Endothelial cell of umbilical vein (primary cell): Measurements from ENCODE around the gene RWDD2A. TPM values are rescaled to one million over a fixed set of nuclear protein-coding genes. Genes with fewer than 3 reads are reported as not detected.

Experiments
- BruUV-seq: library from RNA; stranded (reverse); fragments of 400-500 nt; replicated peaks from 2 replicates; lab custom pipeline; 2021; lab: Mats Ljungman, UMichigan
- CTCF ChIA-PET: fragments of 300-600, 350-600 bp; sonication (Branson Sonifier 250); formaldehyde crosslinking; loops from one replicate; lab custom pipeline; 2021; ENCODE audit warnings: antibody characterized with exemption, inconsistent platforms; lab: Charles Lee
- POLR2A ChIA-PET: fragments of 300-600, 350-600 bp; sonication (Branson Sonifier 250); formaldehyde crosslinking; loops from one replicate; lab custom pipeline; 2021; ENCODE audit warnings: antibody characterized with exemption, inconsistent platforms; lab: Charles Lee
- DNase-seq: peaks from one replicate; pipeline ENCODE4 v3.0.0-alpha.2; 2011; ENCODE audit warnings: low read depth, low spot score
- FAIRE-seq: peaks from 2 replicates; lab custom pipeline; 2011; peaks lifted over from hg19 to GRCh38; lab: Jason Lieb, UNC
- H2AFZ ChIP-seq: 2 replicates; pipeline ENCODE4 v1.6.0; 2012; ENCODE audit warnings: low read depth, low read length, control low read depth, inconsistent platforms
- H3K27ac ChIP-seq: 2 replicates; pipeline ENCODE4 v1.5.1; 2011; ENCODE audit warnings: low read depth, mild to moderate bottlenecking, control low read depth, low read length, moderate library complexity; ENCODE audit not compliant: insufficient read depth
- H3K27me3 ChIP-seq, 2 experiments: 2 replicates each; pipeline versions ENCODE4 v1.6.0 to v1.6.1; 2011; ENCODE audit warnings: low read length in 2 of 2, mixed read lengths in 1 of 2; ENCODE audit not compliant: control insufficient read depth in 2 of 2, insufficient read depth in 2 of 2
- H3K36me3 ChIP-seq, 2 experiments: 2 replicates in 1 of 2; 3 replicates in 1 of 2; pipeline ENCODE4 v1.5.1; 2011; ENCODE audit warnings: low read length in 2 of 2, mild to moderate bottlenecking in 1 of 2, moderate library complexity in 1 of 2; ENCODE audit not compliant: control insufficient read depth in 2 of 2, insufficient read depth in 2 of 2; ENCODE audit errors: extremely low read depth in 1 of 2
- H3K4me1 ChIP-seq: 3 replicates; pipeline ENCODE4 v1.5.1; 2011; ENCODE audit warnings: mild to moderate bottlenecking, low read length; ENCODE audit not compliant: control insufficient read depth, insufficient read depth; ENCODE audit errors: extremely low read depth
- H3K4me2 ChIP-seq: 2 replicates; pipeline ENCODE4 v1.6.1; 2011; ENCODE audit warnings: low read length, control low read depth, mixed read lengths; ENCODE audit not compliant: insufficient read depth
- H3K4me3 ChIP-seq, 3 experiments: fragments of 200-600 bp in 1 of 3; sonication (generic), shearing (Covaris generic) in 1 of 3; replicated peaks in 1 of 3; 2 replicates each; pipeline ENCODE4 v1.5.1; 2011 to 2016; ENCODE audit warnings: control low read depth in 3 of 3, low read length in 3 of 3, mild to moderate bottlenecking in 2 of 3, inconsistent platforms in 1 of 3, low read depth in 1 of 3, moderate library complexity in 1 of 3; ENCODE audit not compliant: insufficient read depth in 1 of 3
- H3K79me2 ChIP-seq: 2 replicates; pipeline ENCODE4 v1.6.0; 2012; ENCODE audit warnings: low read length, inconsistent platforms; ENCODE audit not compliant: control insufficient read depth, insufficient read depth
- H3K9ac ChIP-seq: replicated peaks from 2 replicates; pipeline ENCODE3; 2011; ENCODE audit warnings: low read length, control low read depth; ENCODE audit not compliant: insufficient read depth; ENCODE audit errors: extremely low read depth
- H3K9me1 ChIP-seq: replicated peaks from 3 replicates; pipeline ENCODE4 v1.6.0; 2011; ENCODE audit warnings: mild to moderate bottlenecking, low read length; ENCODE audit not compliant: control insufficient read depth, insufficient read depth; ENCODE audit errors: extremely low read depth
- H3K9me3 ChIP-seq: replicated peaks from 2 replicates; pipeline ENCODE4 v1.5.1; 2012; ENCODE audit warnings: low read length, inconsistent platforms; ENCODE audit not compliant: control insufficient read depth, insufficient read depth
- H4K20me1 ChIP-seq: replicated peaks from 2 replicates; pipeline ENCODE3; 2011; ENCODE audit warnings: mild to moderate bottlenecking, low read length; ENCODE audit not compliant: control insufficient read depth, insufficient read depth; ENCODE audit errors: extremely low read depth
- CTCF ChIP-seq, 2 donors: IDR thresholded peaks; 1 replicate in 1 of 2; 2 replicates in 1 of 2; pipeline ENCODE4 v1.5.1; 2011; ENCODE audit warnings: low read length in 2 of 2, mild to moderate bottlenecking in 2 of 2, moderate library complexity in 2 of 2, control low read depth in 1 of 2, inconsistent platforms in 1 of 2, low read depth in 1 of 2; ENCODE audit not compliant: insufficient read depth in 1 of 2; ENCODE audit errors: extremely low read depth in 1 of 2
- EZH2 ChIP-seq: IDR thresholded peaks from 2 replicates; pipeline ENCODE4 v1.6.1; 2012; ENCODE audit warnings: borderline replicate concordance, low read depth, mild to moderate bottlenecking, moderate library complexity, low read length, inconsistent platforms; ENCODE audit not compliant: severe bottlenecking
- FOS ChIP-seq: IDR thresholded peaks from 2 replicates; pipeline ENCODE4 v1.6.1; 2011; ENCODE audit warnings: mild to moderate bottlenecking, low read length, moderate library complexity, borderline replicate concordance; ENCODE audit not compliant: insufficient read depth
- GATA2 ChIP-seq: IDR thresholded peaks from 2 replicates; pipeline ENCODE4 v1.7.0; 2011; ENCODE audit warnings: low read depth, mild to moderate bottlenecking, moderate library complexity, mixed read lengths, low read length; ENCODE audit not compliant: insufficient read length, insufficient read depth
- JUN ChIP-seq: IDR thresholded peaks from 2 replicates; pipeline ENCODE4 v1.6.1; 2011; ENCODE audit warnings: borderline replicate concordance, low read depth; ENCODE audit not compliant: insufficient read length, insufficient read depth
- MYC ChIP-seq: IDR thresholded peaks from one replicate; pipeline ENCODE4 v1.6.1; 2011; ENCODE audit warnings: mild to moderate bottlenecking, low read depth, low read length
- POLR2A ChIP-seq: IDR thresholded peaks from 2 replicates; pipeline ENCODE4 v1.6.1; 2012; ENCODE audit warnings: low read depth, mild to moderate bottlenecking, control low read depth, low read length
- POLR2AphosphoS5 ChIP-seq: IDR thresholded peaks from 2 replicates; pipeline ENCODE4 v1.6.1; 2012; ENCODE audit warnings: low read depth, mild to moderate bottlenecking, control low read depth, low read length, moderate library complexity; ENCODE audit not compliant: insufficient read depth
- dilution Hi-C: fragments of 300-500 bp; cut with MboI; formaldehyde crosslinking; loops from one replicate; pipeline ENCODE4 v1.15.0; 2019; ENCODE audit warnings: low sequenced_read_pairs; ENCODE audit not compliant: extremely low pct_ligation_motif_present
- intact Hi-C: fragments of 100-400 bp; cut with micrococcal nuclease; formaldehyde crosslinking; loops from one replicate; pipeline ENCODE4 v1.10.0; 2022
- polyA plus RNA-seq, 4 experiments: library from polyadenylated mRNA; depleted of rRNA in 3 of 4; stranded (reverse) in 3 of 4; unstranded in 1 of 4; fragments of >200 nt; gene quantifications; 2 replicates each; pipeline versions ENCODE4 v1.2.1 to v1.2.3, GENCODE V29; 2011 to 2012; ENCODE audit warnings: missing spikeins in 1 of 4
- total RNA-seq: library from RNA; stranded (reverse); gene quantifications from 2 replicates; pipeline ENCODE4 v1.2.3, GENCODE V29; 2021
- TF ChIP-seq, protein P1 (sequence below): IDR thresholded peaks from 2 replicates; pipeline ENCODE4 v1.6.1; 2011; ENCODE audit not compliant: insufficient read depth, insufficient read length

Gene RWDD2A
- total and polyA plus RNA-seq, 2 donors (not counting 3 experiments of a cell fraction or from before 2014, with no cell fraction given): 3.2 to 4.5 TPM

- no peak overlapping the region for H3K9ac ChIP-seq
- no peak overlapping the region for H3K27ac ChIP-seq
- no peak overlapping the region for H3K4me3 ChIP-seq
- peaks cover 5 to 37% of the 10 kb centered on the region in 2 experiments for H3K36me3 ChIP-seq
- H3K79me2 ChIP-seq: peaks cover 15% of the 10 kb centered on the region
- H4K20me1 ChIP-seq: no peaks in the 10 kb centered on the region
- no peaks in the 10 kb centered on the region for H3K9me3 ChIP-seq
- no peaks in the 10 kb centered on the region for H3K9me1 ChIP-seq
- DNase-seq (no peak), FAIRE-seq (no peak)
- POLR2A ChIA-PET: no interaction called here
- H3K4me2 ChIP-seq: no peak overlapping the region
- no peaks in the 10 kb centered on the region for H3K27me3 ChIP-seq
- no TSS peak for BruUV-seq
- no peak overlapping the region for H2AFZ ChIP-seq
- intact Hi-C loops: no loop called here
- TF ChIP-seq FOS: no peak
- TF ChIP-seq MYC: no peak
- no peak for TF ChIP-seq CTCF (IDR thresholded peaks at IDR 0.05; ENCODE audit: extremely low read depth in 1 of 2, insufficient read depth in 1 of 2, low read depth in 1 of 2, low read length in 2 of 2)
- no peak for TF ChIP-seq GATA2
- no peak for TF ChIP-seq POLR2A
- TF ChIP-seq, protein P1, sequence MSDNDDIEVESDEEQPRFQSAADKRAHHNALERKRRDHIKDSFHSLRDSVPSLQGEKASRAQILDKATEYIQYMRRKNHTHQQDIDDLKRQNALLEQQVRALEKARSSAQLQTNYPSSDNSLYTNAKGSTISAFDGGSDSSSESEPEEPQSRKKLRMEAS: no peak
- no peak for TF ChIP-seq POLR2AphosphoS5
- no peak for TF ChIP-seq EZH2
- TF ChIP-seq JUN: no peak
- H3K4me1 ChIP-seq: no peaks in the 10 kb centered on the region
- dilution Hi-C loops: no loop called here
- CTCF ChIA-PET: interaction anchor here (1.1 to 1.2 kb wide), 2 partner anchors 30 to 31 kb away, joined by 3 to 6 read pairs; no protein-coding TSS in a partner anchor
Measured at GRCh38 chr6:83185096-83185495, 8.1 kb upstream of the RWDD2A start.
